OCI-LY7 (cell line): ENCODE measurements around the gene STX17.

Experiments
- EZH2phosphoT487 ChIP-seq: fragments of 200-600 bp; sonication (generic); IDR thresholded peaks from 2 replicates; pipeline ENCODE4 v1.6.1; 2018; ENCODE audit warnings: low read depth, borderline replicate concordance, mild to moderate bottlenecking, mixed run types, antibody characterized with exemption, low read length, moderate library complexity, mixed read lengths
- TF ChIP-seq, protein P1 (sequence below): fragments of 200-600 bp; sonication (generic); conservative IDR thresholded peaks from 2 replicates; pipeline ENCODE4 v1.5.1; 2014; ENCODE audit warnings: mild to moderate bottlenecking, antibody characterized with exemption, low read length, moderate library complexity, mixed read lengths

DNA sequence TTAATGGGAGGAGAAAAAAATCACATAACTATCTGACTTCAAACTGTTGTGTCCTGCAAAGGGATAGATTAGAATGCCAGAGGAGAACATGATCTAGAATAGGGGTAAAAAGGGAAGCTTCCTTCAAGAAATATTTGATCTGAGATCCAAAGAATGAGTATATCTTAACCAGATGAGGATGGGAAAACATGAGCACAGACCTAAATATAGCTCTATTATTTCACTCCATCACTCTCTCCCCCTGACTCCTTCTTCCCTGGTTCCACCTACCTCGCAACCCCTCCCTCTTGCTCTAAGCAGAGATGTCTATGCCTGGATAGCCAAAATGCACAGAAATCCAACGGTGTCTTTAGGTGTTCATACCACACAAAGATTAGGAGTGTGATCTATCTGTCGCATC is 48.4 kb upstream of the STX17 start:
- TF ChIP-seq, protein P1, sequence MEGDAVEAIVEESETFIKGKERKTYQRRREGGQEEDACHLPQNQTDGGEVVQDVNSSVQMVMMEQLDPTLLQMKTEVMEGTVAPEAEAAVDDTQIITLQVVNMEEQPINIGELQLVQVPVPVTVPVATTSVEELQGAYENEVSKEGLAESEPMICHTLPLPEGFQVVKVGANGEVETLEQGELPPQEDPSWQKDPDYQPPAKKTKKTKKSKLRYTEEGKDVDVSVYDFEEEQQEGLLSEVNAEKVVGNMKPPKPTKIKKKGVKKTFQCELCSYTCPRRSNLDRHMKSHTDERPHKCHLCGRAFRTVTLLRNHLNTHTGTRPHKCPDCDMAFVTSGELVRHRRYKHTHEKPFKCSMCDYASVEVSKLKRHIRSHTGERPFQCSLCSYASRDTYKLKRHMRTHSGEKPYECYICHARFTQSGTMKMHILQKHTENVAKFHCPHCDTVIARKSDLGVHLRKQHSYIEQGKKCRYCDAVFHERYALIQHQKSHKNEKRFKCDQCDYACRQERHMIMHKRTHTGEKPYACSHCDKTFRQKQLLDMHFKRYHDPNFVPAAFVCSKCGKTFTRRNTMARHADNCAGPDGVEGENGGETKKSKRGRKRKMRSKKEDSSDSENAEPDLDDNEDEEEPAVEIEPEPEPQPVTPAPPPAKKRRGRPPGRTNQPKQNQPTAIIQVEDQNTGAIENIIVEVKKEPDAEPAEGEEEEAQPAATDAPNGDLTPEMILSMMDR, result no peak
- TF ChIP-seq EZH2phosphoT487, result no peak
